ENCODE measurements around the gene C1QTNF6. TPM values are rescaled to one million over a fixed set of nuclear protein-coding genes. Genes with fewer than 3 reads are reported as not detected.

The C1QTNF6 gene
- total and polyA plus RNA-seq, 2 donors (not counting 1 experiment from before 2014, with no cell fraction given), result 3.5 to 7.4 TPM

DNA sequence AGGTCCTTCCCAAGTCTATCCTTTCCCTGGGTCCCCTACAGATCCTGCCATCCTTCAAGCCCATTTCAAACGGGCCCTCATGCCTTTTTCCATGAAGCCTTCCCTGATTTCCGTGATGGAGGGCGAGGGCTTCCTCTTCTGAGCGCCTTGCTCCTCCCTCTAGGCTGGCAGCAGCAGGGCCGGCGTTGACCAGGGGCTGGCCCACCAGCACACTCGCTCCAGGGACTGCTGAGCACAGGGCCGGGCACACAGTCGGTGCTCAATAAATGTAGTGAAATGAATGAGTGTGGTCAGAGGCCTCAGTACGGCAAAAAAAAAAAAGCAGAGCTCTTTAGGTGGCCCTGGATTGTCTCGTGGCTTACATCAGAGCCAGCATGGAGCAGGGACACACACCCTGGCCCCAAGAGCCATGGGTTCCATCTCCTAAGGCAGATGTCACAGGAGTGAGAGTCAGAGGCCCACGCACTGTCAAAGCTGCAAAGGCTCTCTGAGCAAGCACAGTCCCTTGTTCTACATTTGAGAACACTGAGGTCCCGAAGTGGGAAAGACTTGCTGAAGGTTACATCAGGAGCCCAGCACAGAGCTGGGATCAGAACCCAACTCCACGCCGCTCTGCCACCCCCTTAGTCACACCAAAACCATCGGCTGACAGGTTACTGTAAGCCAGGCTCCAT, 41.4 kb downstream of the C1QTNF6 start:
- Histone ChIP-seq H3K27ac (ENCODE audit: insufficient read depth, low read length) (no peak overlapping the region), H3K4me3 (replicated peaks in 1 of 4; ENCODE audit: control extremely low read depth in 1 of 4, insufficient read depth in 1 of 4, low read depth in 3 of 4, low read length in 4 of 4) (no peak overlapping the region), H4K20me1 (ENCODE audit: control insufficient read depth, extremely low read depth, insufficient read depth, low read length) (no peaks in the 10 kb centered on the region), H3K9me3 (ENCODE audit: control insufficient read depth, insufficient read depth, low read depth, low read length) (no peaks in the 10 kb centered on the region), H2AFZ (ENCODE audit: low read length) (no peak overlapping the region), H3K36me3 (ENCODE audit: control insufficient read depth, insufficient read depth, low read length) (no peaks in the 10 kb centered on the region), H3K4me1 (ENCODE audit: control insufficient read depth, extremely low read depth, insufficient read depth, low read length) (no peaks in the 10 kb centered on the region), H3K27me3 (ENCODE audit: control insufficient read depth, insufficient read depth, low read length) (peaks cover 6% of the 10 kb centered on the region), H3K4me2 (ENCODE audit: extremely low read depth, insufficient read depth, low read length) (no peak overlapping the region), H3K9ac (ENCODE audit: insufficient read depth, low read length) (no peak overlapping the region), H3K79me2 (ENCODE audit: control insufficient read depth, insufficient read depth, low read length) (no peaks in the 10 kb centered on the region)
- TF ChIP-seq EZH2 (IDR thresholded peaks at IDR 0.05; ENCODE audit: low read length, missing control alignments), result no peak
- TF ChIP-seq, protein P1, sequence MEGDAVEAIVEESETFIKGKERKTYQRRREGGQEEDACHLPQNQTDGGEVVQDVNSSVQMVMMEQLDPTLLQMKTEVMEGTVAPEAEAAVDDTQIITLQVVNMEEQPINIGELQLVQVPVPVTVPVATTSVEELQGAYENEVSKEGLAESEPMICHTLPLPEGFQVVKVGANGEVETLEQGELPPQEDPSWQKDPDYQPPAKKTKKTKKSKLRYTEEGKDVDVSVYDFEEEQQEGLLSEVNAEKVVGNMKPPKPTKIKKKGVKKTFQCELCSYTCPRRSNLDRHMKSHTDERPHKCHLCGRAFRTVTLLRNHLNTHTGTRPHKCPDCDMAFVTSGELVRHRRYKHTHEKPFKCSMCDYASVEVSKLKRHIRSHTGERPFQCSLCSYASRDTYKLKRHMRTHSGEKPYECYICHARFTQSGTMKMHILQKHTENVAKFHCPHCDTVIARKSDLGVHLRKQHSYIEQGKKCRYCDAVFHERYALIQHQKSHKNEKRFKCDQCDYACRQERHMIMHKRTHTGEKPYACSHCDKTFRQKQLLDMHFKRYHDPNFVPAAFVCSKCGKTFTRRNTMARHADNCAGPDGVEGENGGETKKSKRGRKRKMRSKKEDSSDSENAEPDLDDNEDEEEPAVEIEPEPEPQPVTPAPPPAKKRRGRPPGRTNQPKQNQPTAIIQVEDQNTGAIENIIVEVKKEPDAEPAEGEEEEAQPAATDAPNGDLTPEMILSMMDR (conservative IDR thresholded peaks at IDR 0.05 in 1 of 2, IDR thresholded peaks at IDR 0.05 in 1 of 2; ENCODE audit: low read depth in 1 of 2, low read length in 2 of 2), result no peak
- no peak for DNase-seq (ENCODE audit: low read depth in 2 of 2)

DNA sequence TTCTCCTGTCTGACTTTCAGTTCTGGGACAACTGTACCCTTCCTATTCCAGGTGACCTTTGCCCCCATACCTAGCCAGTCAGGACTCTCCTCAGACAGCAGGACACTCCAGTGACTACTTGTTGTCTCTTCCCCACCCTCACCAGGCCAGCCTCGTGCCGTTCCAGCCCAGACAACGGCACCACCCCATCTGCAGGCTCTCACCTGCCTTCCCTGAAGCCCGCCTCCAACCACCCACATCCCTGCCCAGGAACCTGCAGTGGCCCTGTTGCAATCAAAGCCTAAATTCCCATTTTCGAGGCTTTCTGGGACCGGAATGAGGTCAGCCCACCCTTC, 42.0 kb downstream of the C1QTNF6 start:
- no peaks in the 10 kb centered on the region for H3K79me2 ChIP-seq (ENCODE audit: control insufficient read depth, insufficient read depth, low read length)
- no peak overlapping the region for H3K4me2 ChIP-seq (ENCODE audit: extremely low read depth, insufficient read depth, low read length)
- DNase-seq (ENCODE audit: low read depth in 2 of 2), result no peak
- peaks cover 6% of the 10 kb centered on the region for H3K27me3 ChIP-seq (ENCODE audit: control insufficient read depth, insufficient read depth, low read length)
- no peaks in the 10 kb centered on the region for H3K4me1 ChIP-seq (ENCODE audit: control insufficient read depth, extremely low read depth, insufficient read depth, low read length)
- H2AFZ ChIP-seq (ENCODE audit: low read length), result no peak overlapping the region
- H3K36me3 ChIP-seq (ENCODE audit: control insufficient read depth, insufficient read depth, low read length), result no peaks in the 10 kb centered on the region
- TF ChIP-seq, protein P1 (conservative IDR thresholded peaks at IDR 0.05 in 1 of 2, IDR thresholded peaks at IDR 0.05 in 1 of 2; ENCODE audit: low read depth in 1 of 2, low read length in 2 of 2), result no peak
- TF ChIP-seq EZH2 (IDR thresholded peaks at IDR 0.05; ENCODE audit: low read length, missing control alignments), result no peak
- H3K27ac ChIP-seq (ENCODE audit: insufficient read depth, low read length), result no peak overlapping the region
- no peaks in the 10 kb centered on the region for H4K20me1 ChIP-seq (ENCODE audit: control insufficient read depth, extremely low read depth, insufficient read depth, low read length)
- H3K9me3 ChIP-seq (ENCODE audit: control insufficient read depth, insufficient read depth, low read depth, low read length), result no peaks in the 10 kb centered on the region
- H3K9ac ChIP-seq (ENCODE audit: insufficient read depth, low read length), result no peak overlapping the region
- H3K4me3 ChIP-seq (replicated peaks in 1 of 4; ENCODE audit: control extremely low read depth in 1 of 4, insufficient read depth in 1 of 4, low read depth in 3 of 4, low read length in 4 of 4), result no peak overlapping the region

DNA sequence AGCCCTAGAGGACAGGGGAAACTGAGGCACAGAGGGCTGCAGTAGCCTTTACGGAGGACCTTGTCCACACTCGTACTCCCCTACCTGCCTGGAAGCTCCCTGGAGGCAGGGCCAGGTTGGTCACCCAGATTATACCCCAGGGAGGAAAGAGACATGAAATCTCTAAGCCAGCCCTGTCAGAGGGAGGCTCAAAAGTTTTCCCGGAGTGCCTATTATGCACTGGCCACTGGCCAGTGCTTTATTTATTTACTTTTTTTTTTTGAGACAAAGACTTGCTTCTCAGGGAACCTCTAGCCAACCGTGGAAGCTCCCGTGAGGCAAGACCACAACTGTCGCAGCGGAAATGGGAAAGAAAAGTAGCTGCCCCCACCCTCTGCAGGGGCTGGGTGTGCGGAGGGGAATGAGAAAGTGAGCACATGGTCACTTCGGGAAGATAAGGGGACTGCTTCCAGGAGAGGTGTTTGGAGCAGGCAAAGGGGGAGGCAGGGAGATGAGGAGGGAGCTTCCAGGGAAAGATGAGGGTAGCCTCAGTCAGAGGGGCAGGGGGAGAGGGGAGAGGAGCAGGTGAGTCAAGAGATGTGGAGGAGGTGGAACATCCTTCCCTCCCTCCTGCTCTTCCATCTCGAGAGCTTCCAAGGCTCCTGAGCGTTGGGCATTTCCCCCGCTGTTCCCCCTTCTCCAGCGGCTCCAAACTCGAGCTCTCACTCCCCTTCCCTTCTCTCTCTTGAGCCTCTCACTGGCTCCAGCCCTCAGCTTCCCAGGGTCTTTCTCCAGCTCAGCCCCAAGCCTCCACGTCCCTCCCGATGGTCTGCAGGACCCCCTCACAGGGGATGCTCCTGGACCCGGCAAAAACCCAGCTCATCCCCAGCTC, 42.6 kb downstream of the C1QTNF6 start:
- no peak overlapping the region for H3K9ac ChIP-seq (ENCODE audit: insufficient read depth, low read length)
- no peaks in the 10 kb centered on the region for H3K9me3 ChIP-seq (ENCODE audit: control insufficient read depth, insufficient read depth, low read depth, low read length)
- H2AFZ ChIP-seq (ENCODE audit: low read length), result no peak overlapping the region
- no peak overlapping the region for H3K4me2 ChIP-seq (ENCODE audit: extremely low read depth, insufficient read depth, low read length)
- DNase-seq (ENCODE audit: low read depth in 2 of 2), result no peak
- no peaks in the 10 kb centered on the region for H3K4me1 ChIP-seq (ENCODE audit: control insufficient read depth, extremely low read depth, insufficient read depth, low read length)
- H3K4me3 ChIP-seq (replicated peaks in 1 of 4; ENCODE audit: control extremely low read depth in 1 of 4, insufficient read depth in 1 of 4, low read depth in 3 of 4, low read length in 4 of 4), result no peak overlapping the region
- H3K79me2 ChIP-seq (ENCODE audit: control insufficient read depth, insufficient read depth, low read length), result no peaks in the 10 kb centered on the region
- TF ChIP-seq, protein P1 (conservative IDR thresholded peaks at IDR 0.05 in 1 of 2, IDR thresholded peaks at IDR 0.05 in 1 of 2; ENCODE audit: low read depth in 1 of 2, low read length in 2 of 2), result no peak
- TF ChIP-seq EZH2 (IDR thresholded peaks at IDR 0.05; ENCODE audit: low read length, missing control alignments), result no peak
- no peak overlapping the region for H3K27ac ChIP-seq (ENCODE audit: insufficient read depth, low read length)
- no peaks in the 10 kb centered on the region for H3K36me3 ChIP-seq (ENCODE audit: control insufficient read depth, insufficient read depth, low read length)
- peaks cover 6% of the 10 kb centered on the region for H3K27me3 ChIP-seq (ENCODE audit: control insufficient read depth, insufficient read depth, low read length)
- H4K20me1 ChIP-seq (ENCODE audit: control insufficient read depth, extremely low read depth, insufficient read depth, low read length), result no peaks in the 10 kb centered on the region

All from fibroblast of lung (primary cell).